HG02840 (cell line): ENCODE measurements around the gene CBLN4.

ENCODE experiments used
- ATAC-seq: cut with Tn5 transposase; IDR thresholded peaks from one replicate; pipeline ENCODE4 v1.9.1; 2021; ENCODE audit warnings: mild to moderate bottlenecking, moderate library complexity, moderate number of reproducible peaks; ENCODE audit not compliant: unreplicated experiment, low FRiP score

The CBLN4 gene

DNA sequence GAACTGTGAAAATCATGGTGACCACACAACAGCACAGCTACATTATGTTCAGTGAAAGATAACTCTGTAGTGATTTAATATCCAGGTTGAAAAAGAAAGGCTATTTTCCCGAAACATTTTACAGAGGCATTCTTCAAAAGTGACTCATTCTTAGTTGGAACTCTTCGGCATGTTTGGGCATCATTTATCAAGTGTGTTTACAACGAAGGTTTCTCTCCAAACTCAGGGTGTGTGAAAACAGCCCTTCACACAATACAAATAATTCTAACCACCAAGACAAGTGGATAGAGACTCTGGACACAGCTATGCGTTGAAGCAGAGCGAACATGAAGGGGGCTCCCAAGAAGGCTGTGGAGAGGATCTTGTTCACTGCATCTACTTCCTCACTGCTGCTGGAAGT, 57.6 kb downstream of the CBLN4 start:
- ATAC-seq = no peak
